HUDEP-2 (cell line): Measurements from ENCODE around the gene AHNAK2.
A peak's percentile ranks its signal among the peaks of the same experiment; 100 is the strongest.
"Not testable (repeated sequence)": the region's sequence is repeated elsewhere in the genome, so short reads cannot be mapped to it uniquely, and the experiment has no call there.

Experiments used
- DNase-seq, 76 experiments: peaks; one replicate each; lab custom pipeline; 2025; ENCODE audit not compliant: unreplicated experiment in 76 of 76; lab: John Stamatoyannopoulos, UW

Gene AHNAK2

DNA sequence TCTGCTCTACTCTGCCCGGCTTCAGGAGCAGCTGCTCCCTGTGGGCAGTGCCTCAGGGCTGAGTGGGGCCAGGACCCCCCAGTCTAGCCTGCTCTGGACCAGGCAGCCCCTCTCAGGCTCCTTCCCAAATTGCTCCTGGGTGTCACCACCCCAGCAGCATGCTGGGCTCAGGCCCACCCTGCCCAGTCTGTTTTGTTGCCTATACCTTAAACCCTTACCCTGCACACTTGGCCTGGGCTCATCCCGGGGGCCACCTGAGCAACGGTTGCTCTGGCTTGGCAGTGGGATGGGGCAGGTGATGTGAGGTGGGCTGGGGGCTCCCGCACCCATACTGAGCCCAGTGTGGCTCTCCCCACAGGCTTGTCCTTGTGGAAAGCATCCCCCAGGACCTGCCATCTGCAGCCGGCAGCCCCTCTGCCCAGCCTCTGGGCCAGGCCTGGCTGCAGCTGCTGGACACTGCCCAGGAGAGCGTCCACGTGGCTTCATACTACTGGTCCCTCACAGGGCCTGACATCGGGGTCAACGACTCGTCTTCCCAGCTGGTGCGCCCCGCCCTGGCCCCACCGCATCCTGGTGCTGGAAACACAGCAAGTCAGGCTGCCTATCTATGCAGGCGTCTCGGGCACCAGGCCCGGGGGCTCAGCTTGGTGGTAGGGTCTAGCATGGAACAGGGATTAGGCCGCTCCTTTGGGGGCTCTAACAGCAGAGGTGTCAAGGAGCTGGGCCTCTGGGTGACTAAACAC lies 49.6 kb downstream of the AHNAK2 start:
- no peak for DNase-seq

DNA sequence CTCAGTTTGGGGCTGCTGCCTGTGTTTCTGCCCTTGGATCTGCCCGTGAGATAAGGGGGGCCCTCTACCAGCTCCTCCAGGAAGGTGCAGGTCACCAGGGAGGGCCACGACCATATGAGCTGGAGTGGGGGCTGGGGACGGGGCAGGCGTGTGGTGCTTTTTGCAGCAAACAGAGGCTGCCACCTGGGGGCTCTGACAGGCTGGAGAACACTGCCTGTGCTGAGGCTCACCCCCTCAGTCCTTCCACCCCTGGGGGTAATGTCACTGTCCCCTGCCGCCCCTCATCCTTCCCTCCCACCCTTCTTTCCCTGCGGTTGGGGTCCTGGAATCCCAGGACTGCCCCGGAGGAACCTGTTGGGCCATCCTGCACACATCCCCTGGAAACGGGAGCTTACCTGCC lies 50.3 kb downstream of the AHNAK2 start:
- DNase-seq, result peak in 4 of 76 experiments; percentile 6 to 40 (median 16)

DNA sequence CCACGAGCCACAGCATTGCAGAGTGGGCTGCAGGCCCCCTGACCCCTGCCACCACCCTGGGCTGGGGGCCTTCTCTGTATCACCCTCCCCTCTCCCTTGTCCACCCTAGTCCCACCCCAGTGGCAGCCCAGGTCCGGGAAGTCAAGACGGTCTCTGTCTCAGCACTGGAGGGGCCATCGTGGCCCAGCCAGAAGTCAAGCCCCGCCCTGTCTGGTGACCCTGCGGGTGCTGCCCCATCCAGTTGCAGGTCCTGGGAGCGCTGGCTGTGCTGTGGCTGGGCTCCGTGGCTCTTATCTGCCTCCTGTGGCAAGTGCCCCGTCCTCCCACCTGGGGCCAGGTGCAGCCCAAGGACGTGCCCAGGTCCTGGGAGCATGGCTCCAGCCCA lies 50.8 kb downstream of the AHNAK2 start:
- peak in 2 of 76 experiments; percentile 16 to 40 for DNase-seq

DNA sequence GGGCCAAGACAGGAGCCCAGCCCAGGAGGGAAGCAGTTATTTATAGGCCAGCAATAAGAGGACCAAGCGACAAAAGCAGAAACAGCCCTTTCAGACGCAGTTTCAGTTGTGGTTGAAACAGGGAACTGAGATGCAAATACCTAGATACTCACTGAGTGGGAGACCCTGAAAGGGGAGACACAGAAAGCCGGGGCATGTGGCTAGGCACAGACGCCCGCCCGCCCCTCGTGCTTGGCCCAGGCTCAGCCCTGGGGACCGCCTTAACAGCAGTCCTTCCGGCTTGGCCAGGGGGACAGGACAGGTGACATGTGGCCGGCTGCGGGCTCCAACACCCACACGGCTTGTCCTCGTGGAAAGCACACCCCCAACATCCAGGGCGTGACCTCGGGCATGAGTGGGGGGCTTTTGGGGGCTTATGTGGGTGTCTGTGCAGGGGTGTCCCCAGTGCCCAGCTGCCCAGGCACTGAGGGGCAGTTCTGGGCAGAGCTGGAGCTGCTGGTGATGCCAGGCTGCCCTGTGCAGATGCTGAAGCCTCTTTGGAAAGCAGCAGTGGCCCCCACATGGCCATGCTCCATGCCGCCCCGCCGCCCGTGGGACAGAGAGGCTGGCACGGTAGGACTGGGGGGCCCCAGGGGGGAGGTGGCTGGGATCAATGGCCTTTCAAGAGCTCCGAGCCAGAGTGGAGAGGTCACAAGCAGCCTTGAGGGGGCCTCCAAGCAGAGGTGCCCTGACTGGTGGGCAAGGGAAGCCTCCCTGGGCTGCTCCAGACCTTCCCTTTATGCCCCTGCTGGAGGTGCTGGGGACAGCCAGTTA lies 51.3 kb downstream of the AHNAK2 start:
- DNase-seq, result no peak

DNA sequence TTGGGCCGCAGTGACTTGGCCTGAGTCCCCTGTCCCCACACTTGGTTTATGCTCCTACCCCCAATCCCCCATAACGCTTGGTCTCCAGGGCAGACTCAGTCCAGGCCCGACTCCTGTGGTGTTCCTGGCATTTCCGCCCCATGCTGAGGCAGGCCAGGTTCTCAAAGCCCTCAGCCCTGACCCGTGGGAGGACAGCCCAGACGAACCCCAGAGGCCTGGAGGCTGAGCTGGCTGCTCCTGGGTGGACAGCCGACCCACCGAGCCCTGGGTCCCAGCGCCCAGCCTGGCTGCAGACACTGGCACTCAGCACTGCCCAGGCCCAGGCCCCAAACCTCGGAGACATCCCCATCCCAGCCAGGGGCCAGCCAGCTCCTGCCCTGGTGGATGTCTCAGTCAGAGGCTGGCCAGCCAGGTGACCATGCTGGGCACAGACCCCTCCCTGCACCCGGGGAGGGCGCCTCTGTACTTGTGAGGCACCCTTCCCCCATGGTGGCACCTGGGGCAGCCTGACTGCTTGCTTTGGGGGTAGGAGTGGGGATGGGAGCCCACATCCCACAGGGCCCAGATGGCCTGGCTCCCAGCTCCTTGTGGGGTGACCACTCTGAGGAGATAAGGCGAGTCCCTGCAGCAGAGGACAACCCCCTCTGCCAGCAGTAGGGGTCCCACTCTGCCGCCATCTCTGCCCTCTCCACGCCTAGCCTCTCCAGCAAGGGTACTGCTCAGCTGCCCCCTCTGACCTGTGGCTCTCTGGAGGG lies 52.1 kb downstream of the AHNAK2 start:
- no peak for DNase-seq

DNA sequence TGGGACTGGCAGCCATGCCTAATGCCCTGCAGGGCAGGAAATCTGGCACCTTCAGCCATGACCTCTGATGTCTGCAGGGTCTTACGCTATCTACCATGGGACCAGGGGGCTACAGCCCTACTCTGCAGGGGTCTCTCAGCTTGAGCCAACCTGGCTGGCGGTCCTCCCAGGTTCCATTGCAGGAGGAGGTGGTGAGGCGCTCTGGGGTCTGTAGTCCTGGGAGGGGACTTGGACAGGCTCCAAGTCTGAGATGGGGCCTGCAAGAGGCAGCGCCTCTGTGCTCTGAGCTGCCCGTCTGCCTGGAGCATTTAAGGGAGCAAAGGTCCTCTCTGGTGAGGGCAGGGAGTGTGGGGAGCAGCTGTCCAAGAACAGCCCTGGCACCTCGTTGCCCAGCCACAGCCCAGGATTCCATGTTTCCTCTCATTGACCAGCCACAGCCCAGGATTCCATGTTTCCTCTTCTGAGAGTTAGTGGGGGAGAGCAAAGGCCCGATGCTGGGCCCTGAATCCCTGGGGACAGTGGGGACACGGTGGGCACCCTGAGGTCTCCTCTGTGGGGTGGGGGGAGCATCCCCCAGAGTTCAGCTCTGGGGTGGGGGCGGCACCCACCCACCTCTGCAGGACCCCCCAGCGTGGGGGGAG lies 52.8 kb downstream of the AHNAK2 start:
- no peak for DNase-seq

DNA sequence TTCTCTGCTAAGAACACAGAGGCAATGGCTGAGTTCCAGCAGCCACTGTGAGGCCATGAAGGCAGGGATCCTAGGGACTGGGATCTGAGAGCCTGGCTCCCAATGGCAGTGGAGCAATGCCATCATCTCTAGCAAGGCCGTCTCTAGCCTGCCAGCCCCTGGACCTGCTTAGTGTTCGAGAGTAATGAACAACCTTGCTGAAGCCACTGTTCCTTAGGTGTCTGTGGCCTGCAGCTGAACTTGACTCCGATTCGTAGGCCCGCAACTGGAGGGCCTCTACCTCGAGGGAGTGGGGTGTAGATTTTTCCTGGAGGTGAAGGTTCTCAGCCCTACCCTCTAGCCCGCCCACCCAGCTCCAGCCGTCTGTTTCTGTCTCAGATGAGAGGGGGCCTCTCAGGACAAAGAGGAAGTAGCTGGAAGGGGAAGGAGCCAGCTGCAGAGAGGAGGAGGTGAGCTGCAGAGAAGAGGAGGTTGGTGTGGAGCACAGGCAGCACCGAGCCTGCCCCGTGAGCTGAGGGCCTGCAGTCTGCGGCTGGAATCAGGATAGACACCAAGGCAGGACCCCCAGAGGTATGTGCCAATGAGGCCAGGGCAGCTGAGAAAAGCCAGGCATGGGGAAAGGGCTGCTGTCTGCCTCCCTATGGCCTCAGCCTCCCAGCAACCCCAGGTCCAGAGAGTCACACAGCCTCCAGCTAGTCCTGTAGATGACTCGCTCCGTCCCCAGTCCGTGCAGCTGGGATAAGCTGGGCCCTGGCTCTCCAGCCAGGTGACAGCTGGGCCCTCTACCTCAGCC lies 53.6 kb downstream of the AHNAK2 start, which contains the start of gene PLD4:
Gene PLD4 (plus strand): TSS at position 459 of the 793 bp plus-strand sequence. CDS start 2,262 bp downstream, outside the sequence.
- DNase-seq, result no peak

DNA sequence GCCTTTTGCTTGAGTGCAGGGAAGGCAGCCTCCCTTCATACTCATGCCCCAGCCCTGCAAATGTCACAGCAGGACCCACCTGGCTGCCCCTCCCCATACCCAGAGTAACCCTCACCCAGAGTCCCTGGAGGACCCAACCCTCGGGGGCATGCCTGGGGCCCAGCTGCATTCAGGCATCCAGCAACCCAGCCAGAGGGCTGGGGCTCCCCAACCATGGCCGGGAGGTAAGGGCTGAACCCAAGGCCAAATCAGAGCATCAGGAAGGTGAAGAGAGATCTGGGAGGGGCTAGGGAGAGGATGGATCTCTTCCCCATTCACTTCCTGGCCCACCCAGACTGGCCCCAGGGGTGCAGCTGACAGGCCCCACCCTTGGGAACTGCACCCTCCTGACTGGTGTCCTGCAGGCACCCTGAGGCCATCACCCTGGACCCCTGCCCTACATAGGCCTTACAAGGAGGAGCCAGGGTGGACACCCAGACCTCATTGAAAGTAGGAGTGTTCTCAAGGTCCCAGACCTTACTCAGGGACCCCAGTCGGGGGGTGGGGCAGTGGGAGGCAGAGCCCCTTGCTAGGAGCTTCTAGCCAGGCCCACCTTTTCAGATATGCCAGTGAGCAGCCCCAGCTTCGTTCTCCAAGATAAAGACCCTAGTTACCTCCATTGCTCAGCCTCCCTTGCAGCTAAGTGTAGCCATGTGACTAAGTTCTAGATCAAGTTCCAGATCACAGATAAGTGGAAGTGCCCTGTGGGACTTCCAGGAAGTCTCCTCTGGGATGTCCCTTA lies 54.3 kb downstream of the AHNAK2 start:
- DNase-seq, result no peak

DNA sequence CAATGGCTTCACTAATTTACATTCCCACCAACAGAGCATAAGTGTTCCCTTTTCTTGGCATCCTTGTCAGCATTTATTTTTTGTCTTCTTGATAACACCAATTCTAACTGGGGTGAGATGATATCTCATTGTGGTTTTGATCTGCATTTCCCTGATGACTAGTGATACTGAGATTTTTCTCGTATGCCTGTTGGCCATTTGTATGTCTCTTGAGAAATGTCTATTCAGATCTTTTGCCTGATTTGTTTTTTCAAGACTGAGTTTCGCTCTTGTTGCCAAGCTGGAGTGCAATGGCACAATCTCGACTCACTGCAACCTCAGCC lies 58.2 kb downstream of the AHNAK2 start:
- DNase-seq, result no peak

DNA sequence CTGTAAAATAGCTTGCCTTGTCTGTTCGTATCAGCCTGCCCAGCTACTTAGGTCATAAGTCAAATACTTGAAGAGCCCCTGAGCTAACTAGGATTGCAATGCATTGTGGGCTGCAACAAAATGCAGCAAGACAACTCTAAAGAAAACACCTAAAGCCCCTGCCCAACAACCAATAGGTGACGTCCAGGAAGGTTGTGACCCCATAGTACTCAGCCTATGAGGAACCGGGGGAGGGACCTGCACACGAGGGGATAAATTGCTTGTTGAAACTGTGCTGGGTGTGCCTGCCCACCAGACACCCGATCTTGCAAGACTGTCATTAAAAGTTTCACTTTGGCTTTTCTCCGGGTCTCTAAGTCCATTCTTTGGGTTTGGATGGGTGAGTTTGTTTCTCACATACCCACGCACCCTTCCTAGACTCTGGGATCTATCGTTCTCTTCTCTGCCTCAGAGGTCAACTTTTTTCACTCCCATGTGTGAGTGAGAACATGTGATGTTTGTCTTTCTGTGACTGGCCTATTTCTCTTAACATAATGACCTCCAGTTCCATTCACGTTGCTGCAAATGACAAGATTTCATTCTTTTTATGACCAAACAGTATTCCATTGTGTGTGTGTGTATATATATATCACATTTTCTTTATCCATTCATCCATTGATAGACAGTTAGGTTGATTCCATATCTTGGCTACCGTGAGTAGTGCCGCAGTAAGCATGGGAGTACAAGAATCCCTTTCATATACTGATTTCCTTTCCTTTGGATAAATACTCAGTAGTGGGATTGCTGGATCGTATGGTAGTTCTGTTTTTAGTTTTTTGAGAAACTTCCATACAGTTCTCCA lies 58.8 kb downstream of the AHNAK2 start:
- not testable (repeated sequence) for DNase-seq

DNA sequence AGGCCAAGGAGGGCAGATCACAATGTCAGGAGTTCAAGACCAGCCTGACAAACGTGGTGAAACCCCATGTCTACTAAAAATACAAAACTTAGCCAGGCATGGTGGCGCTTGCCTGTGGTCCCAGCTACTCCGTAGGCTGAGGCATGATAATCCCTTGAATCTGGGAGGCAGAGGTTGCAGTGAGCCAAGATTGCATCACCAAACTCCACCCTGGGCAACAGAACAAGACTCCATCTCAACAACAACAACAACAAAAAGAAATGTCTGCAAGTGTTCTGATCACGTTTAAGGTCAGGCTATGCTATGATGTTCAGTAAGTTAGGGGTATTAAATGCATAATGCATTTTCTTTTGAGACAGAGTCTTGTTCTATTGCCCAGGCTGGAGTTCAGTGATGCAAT lies 60.2 kb downstream of the AHNAK2 start:
- DNase-seq, result no peak

DNA sequence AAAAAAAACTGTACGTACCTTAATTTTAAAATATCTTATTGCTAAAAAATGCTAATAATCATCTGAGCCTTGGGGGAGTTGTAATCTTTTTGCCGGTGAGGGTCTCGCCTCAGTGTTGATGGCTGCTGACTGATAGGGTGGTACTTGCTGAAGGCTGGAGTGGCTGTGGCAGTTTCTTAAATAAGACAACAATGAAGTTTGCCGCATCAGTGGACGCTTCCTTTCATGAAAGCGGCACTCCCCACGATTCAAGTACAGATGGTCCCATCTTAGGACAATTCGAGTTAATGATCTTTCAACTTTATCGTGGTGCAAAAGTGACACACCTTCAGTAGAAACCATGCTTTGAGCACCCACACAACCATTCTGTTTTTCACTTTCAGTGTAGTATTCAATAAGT lies 61.1 kb downstream of the AHNAK2 start:
- DNase-seq, result no peak

DNA sequence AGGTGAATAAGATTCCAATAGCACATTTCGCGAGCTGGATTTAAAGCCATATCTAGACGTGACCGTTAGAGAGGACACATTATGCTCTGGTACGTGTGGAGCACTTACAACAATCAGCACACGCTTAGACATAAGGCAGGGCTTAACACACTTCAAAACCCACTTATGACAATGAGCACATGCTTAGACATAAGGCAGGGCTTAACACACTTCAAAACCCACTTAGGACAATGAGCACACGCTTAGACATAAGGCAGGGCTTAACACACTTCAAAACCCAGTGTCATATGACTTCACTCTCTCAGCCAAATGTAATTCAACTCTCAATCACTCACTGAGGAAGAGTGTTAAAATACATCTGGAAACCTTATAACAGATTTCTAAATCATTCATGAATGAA lies 64.7 kb downstream of the AHNAK2 start:
- no peak for DNase-seq

DNA sequence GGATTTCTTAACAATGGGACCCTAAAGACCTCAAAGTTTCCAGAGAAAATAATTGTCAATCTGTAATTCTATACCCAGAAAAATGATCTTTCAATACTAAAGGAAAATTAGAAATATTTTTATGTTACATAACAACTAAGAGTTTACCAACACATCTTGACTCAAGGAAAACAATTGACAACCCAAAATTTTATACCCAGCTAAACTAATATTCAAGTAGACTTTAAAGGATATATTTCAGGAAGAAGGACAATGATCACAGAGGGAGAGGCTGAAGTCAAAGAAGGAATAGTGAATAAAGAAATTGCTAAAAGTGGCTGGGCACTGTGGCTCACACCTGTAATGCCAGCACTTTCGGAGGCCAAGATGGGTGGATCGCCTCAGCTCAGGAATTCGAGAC lies 66.1 kb downstream of the AHNAK2 start:
- DNase-seq, result no peak

DNA sequence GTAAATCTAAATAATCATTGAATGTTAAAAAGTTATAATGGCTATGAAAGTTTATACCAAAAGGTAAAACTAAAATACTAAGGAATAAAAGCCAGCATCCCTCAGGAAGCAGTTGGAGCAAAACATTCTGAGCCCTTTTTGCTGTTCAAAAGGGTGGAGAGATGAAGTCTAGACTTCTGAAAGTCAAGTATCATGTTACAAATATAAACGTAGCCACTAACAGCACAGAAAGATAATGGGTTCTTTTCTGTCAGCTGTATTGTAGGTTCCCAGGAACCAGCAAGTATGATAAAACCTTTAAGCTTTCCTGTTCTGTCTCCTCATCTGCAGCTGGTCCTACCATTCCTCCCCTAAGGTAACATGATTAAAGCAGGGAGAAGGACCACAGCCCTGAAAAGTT lies 69.9 kb downstream of the AHNAK2 start:
- DNase-seq, result no peak

DNA sequence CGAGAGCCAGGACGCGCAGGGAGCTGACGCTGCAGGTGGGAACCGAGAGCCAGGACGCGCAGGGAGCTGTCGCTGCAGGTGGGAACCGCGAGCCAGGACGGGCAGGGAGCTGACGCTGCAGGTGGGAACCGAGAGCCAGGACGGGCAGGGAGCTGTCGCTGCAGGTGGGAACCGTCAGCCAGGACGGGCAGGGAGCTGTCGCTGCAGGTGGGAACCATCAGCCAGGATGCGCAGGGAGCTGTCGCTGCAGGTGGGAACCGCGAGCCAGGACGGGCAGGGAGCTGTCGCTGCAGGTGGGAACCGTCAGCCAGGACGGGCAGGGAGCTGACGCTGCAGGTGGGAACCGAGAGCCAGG lies 72.6 kb downstream of the AHNAK2 start:
- not testable (repeated sequence) for DNase-seq

DNA sequence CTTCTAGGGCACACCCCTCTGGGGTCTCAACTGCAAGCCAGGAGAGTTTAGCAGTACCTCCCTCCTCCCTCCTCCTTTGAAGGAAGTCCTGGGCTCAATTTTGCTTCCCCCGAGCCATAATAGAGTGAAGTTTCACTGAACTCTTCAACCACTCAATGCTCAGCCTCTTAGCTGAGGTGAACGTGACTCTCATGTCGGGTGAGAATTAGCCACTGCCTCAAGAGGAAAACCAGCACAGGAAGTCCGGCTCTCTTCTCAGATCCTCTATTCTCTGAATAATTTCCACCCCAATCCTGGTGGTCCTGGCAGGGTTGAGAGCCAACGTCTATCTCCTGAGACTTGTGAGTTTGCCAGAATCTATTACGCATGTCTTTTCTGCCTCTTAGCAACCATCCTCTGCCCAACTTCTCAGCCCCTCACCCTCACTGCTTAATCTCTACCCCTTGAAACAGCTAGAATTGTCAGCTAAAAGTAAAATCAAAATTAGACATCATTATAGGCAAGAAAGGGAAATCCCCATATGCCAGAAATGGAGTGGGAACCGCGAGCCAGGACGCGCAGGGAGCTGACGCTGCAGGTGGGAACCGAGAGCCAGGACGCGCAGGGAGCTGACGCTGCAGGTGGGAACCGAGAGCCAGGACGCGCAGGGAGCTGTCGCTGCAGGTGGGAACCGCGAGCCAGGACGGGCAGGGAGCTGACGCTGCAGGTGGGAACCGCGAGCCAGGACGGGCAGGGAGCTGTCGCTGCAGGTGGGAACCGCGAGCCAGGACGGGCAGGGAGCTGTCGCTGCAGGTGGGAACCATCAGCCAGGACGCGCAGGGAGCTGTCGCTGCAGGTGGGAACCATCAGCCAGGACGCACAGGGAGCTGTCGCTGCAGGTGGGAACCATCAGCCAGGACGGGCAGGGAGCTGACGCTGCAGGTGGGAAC lies 73.3 kb downstream of the AHNAK2 start:
- DNase-seq, result not testable (repeated sequence)

DNA sequence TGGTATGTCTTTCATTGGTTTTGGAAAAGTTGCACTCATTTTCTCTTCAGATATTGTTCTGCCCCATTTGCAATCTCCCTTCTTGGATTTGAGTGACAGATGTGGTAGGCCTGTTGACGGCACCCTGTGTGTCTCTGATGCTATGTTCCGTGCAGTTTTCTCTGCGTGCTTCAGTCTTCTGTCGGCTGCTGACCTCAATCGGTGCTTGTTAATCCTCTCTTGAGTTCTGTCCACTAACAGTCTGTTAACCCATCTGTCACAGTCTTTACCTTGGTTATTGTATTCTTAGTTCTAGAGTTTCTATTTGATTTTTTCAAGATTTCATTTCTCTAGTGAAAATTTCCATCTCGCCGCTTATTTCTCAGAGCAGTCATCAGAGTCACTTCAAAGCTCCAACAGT lies 74.2 kb downstream of the AHNAK2 start:
- no peak for DNase-seq
